Measurements from ENCODE around the gene LRRC14B. TPM values are rescaled to one million over a fixed set of nuclear protein-coding genes. Genes with fewer than 3 reads are reported as not detected.

The LRRC14B gene
- under 1 TPM in 2 of 4 donors, not detected in 2; 0.08 to 0.11 TPM for polyA plus RNA-seq (ENCODE audit: insufficient read length in 4 of 4)

DNA sequence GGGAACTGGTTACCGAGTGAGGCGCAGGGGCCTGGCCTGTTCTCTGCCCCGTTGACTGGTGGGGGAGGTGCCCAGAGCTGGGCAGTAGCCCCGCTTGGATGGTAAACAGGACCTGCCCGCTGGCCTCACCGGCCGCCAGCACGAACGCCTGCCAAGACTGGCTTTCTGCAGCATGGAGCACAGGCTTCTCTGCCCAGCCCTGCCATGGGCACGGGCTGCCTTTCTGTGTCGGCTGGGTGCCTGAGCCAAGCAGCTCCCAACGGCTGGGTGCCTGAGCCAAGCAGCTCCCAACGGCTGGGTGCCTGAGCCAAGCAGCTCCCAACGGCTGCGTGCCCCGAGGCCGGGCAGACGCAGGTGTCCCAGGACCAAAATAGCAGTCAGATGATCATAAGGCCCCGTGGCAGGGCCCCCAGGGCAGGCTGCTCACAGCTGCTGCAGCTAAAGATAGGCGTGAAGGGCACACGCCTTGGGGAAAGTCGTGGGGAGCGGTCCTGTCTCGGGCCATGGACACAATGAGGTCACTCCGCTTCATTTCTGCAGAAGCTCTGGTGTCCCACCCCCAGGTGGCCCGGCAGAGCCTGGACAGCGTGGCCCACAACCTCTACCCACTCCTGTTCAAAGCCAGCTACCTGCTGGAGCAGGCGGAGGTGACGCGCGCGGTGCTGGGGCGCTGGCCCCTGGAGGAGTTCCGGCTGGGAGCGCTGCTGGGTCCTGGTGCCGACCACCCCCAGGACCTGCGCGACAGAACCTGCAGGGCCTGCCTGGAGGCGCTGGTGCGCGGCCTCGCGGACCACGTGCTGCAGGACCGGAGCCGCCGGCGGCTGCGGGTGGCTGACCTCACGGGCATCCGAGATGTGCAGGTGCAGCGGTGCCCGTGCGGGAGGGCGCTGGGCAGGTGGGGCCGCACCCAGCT is at the start of gene LRRC14B:
TSS of gene LRRC14B (plus strand) at position 460 of the 913 bp plus-strand sequence. CDS start at position 504, 44 bp downstream.
- DNase-seq (ENCODE audit: low read depth in 4 of 4, low spot score in 2 of 4): no peak

DNA sequence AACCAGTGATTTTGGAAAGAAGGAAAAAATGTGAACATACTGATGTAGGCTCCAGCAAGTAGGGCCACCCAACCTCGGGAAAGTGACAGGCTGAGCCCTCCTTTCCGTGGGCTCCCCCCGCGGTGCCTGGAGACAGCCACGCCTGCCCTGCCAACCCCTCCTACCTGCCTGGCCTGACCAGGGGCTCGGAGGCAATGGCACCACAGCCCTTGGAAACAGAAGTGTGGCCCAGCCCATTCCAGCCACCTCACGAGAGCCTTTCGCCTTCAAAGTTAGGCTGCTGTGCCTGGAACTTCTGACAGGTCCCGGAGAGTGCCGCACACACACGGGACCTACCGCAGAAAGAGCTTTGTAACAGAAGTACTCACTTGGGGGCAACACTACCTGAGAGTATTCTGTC is 49.5 kb upstream of the LRRC14B start:
- DNase-seq (ENCODE audit: low read depth in 4 of 4, low spot score in 2 of 4): no peak

DNA sequence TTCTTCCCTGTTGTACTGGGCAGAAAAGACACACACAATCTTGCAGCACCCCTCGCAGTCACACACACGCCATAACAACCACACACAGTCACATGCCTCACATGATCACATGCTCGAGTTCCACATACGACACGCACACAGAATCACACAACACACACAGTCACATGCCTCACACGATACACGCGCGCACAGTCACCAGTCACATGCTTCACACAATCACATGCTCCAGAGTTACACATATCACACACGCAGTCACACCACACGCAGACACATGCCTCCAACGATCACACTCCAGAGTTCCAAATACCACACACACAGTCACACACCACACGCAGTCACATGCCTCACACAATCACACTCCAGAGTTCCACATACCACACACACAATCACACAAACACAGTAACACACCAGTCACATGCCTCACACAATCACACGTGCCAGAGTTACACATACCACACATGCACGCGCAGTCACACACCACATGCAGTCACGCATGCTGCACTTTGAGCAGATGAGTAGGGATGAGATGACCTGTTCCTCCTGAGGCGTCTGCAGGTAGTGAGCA is 49.0 kb upstream of the LRRC14B start:
- no peak for DNase-seq (ENCODE audit: low read depth in 4 of 4, low spot score in 2 of 4)

DNA sequence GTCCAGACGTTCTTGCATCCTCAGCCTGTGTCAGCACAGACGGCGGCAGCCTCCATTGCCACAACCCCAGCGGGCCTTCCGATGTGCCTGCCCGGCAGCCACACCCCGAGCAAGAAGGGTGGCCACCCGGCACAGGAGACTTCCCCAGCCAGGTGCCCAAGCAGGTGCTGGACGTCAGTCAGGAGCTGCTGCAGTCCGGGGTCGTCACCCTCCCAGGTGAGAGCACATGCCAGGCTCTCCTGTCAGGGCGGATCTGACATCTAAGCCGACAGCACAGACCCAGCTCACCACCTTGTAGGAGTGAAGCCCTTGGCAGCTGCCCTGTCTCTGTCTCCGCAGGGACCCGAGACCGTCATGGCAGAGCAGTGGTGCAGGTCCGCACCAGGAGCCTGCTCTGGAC is 48.3 kb upstream of the LRRC14B start:
- no peak for DNase-seq (ENCODE audit: low read depth in 4 of 4, low spot score in 2 of 4)

DNA sequence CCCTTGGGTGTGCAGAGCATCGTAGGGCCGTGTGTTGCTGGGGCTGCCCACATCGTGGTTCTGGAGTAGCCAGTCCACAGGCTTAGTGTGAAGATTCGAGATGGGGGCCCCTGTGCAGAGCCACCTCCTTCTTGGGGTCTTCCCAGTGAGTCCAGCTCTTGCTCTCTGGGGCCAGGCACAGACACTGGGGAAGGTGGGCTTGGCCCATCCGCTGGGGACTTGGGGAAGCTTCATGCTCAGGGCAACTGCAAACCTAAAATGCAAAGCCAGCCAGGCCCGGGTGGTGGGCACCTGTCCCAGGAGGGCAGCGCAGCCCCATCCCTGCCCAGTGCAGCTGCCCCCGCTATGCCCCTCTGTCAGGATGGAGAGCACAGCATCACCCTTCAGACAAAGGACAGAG is 46.4 kb upstream of the LRRC14B start:
- DNase-seq (ENCODE audit: low read depth in 4 of 4, low spot score in 2 of 4): no peak

DNA sequence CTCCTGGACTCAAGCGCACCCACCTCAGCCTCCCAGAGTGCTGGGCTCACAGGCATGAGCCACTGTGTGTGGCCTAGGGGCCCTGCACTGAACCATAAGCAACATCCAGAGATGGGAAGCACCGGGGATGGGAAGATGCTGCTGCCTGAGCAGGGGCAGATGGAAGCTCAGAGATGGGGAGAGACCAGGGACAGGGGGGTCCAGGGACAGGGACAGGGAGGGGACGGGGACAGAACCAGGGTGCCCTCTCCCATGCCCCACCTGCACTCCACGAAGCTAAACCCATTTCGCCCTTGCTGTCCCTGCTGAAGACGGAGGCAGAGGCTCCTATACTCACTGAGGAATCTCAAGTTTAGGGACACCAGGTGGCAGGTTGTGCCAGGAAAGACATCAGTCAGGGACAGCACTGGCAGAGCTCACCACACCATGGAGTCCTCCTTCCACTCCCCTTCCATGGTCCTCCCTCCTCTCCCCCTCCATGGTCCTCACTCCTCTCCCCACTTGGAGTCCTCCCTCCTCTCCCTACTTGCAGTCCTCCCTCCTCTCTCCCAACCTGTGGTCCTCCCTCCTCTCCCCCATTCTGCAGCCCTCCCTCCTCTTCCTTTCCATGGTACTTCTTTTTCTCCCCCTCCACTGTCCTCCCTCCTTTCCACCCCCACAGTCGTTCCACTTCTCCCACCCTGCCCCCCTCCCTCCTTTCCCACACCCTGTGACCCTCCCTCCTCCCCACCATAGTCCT is 45.5 kb upstream of the LRRC14B start:
- DNase-seq (ENCODE audit: low read depth in 4 of 4, low spot score in 2 of 4): no peak

DNA sequence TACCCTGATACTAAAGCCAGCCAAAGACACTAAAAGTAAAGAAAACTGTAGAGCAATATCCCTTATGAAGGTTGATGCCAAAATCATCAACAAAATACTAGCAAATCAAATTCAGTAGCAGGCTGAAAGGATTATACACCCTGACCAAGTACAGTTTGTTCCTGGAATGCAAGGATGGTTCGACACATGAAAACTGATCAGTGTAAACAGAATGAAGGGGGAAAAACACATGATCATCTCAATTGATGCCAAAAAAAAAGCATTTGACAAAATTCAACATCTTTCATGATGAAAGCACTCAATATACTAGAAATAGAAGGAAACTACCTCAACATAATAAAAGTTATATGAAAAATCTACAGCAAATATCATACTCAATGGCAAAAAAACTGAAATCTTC is 43.5 kb upstream of the LRRC14B start:
- no peak for DNase-seq (ENCODE audit: low read depth in 4 of 4, low spot score in 2 of 4)

DNA sequence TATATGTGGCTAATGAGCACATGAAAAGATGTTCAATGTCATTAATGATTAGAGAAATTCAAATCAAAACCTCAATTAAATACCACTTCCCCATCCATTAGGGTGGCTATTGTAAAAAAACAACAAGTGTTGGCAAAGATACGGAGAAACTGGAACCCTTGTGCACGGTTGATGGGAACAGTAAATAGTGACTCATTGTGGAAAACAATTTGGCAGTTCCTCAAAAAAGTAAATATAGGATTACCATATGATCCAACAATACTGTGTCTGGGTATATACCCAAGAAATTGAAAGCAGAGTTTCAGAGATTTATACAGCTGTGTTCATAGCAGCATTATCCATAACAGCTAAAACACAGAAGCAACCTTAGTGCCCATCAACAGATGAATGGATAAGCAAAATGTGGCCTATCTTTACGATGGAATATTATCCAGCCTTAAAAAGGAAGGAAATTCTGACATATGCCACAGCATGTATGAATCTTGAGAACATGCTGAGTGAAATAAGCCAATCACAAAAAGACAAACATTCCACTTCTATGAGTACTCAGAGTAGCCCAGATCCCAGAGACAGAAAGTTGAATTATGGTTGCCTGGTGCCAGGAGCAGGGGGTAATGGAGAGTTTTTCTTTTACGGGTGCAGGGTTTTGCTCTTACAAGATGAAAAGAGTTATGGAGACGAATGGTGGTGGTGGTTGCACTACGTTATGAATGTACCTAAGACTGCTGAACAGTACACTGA is 41.4 kb upstream of the LRRC14B start:
- DNase-seq (ENCODE audit: low read depth in 4 of 4, low spot score in 2 of 4): no peak

DNA sequence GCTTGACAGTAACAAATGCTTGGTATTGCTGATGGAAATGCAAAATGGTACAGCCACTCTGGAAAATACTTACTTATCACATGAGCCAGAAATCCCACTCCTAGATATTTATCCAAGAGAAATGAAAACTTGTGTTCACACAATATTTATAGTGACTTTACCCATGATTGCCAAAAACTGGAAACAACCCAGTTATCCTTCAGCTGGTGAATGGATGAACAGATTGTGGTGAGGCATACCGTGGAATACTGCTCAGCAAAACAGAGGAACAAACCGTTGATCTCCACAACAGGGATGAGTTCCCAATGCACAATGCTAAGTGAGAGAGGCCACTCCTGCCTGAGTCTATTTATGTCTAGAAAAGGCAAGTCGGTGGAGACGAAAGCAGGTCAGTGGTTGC is 40.5 kb upstream of the LRRC14B start:
- DNase-seq (ENCODE audit: low read depth in 4 of 4, low spot score in 2 of 4): no peak

DNA sequence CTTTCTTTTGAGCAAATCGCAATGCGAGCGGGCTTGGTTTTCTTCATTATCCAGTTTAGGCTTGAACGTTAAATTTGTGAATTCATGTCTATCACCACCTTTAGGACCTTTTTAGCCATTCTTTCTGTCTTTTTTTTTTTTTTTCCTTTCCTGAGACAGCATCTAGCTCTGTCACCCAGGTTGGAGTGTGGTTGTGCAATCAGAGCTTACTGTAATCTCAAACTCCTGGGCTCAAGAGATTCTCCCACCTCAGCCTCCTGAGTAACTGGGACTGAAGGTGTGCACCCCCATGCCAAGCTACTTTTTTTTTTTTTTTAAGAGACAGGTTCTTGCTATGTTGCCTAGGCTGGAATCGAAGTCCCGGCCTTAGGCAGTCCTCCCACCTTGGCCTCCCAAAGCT is 39.2 kb upstream of the LRRC14B start:
- no peak for DNase-seq (ENCODE audit: low read depth in 4 of 4, low spot score in 2 of 4)

DNA sequence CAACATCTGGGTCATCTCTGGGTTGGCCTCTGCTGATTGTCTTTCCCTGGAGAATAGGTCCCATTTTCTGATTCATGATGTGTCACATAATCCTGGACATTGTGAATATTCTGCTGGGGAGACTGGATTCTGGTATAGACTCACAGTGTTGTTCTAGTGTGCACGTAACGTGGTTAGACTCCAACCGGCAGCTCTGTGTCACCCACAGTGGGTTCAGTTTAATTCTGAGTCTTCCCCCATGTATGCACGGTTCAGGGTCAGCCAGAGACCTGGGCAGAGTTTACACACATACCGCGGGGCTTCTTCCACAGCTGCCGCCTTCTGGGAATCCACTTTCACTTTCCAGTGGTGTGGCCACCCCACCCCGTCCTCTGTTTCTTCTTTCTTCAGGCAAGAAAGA is 38.0 kb upstream of the LRRC14B start:
- DNase-seq (ENCODE audit: low read depth in 4 of 4, low spot score in 2 of 4): no peak

DNA sequence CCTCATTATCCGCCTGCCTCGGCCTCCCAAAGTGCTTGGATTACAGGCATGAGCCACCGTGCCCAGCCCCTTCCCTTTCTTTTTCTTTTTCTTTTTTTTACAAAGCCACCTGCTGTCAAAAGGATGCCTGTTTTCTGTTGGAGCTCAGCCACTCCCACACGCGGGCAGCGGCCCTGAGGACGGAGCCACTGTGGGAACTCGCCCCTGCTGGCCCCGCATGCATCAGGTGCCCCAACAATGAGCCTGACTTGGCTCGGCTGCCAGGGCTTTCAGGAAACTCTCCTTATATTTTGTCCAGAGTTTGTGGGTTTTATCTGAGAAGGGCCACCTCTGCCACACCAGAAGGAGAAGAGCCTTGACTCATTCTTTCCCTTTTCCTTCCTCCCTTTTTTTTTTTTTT is 37.1 kb upstream of the LRRC14B start:
- no peak for DNase-seq (ENCODE audit: low read depth in 4 of 4, low spot score in 2 of 4)

DNA sequence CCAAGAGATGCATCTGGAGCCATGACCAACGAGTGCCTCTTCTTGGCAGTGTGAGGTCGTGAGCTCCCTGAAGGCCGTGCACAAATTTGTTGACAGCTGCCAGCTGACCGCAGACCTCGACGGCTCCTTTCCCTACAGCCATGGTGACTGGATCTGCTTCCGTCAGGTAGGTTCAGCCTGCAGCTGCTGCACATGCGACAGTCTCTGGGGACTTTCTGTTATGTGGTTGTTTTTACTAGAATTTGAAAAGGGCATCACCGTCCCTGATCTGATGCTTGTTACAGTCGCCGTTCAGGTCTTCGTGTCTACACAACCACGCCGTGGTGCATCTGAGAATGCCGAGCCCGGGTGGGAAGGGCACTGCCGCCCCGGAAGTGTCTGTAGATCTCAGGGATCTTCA is 36.5 kb upstream of the LRRC14B start:
- DNase-seq (ENCODE audit: low read depth in 4 of 4, low spot score in 2 of 4): no peak

DNA sequence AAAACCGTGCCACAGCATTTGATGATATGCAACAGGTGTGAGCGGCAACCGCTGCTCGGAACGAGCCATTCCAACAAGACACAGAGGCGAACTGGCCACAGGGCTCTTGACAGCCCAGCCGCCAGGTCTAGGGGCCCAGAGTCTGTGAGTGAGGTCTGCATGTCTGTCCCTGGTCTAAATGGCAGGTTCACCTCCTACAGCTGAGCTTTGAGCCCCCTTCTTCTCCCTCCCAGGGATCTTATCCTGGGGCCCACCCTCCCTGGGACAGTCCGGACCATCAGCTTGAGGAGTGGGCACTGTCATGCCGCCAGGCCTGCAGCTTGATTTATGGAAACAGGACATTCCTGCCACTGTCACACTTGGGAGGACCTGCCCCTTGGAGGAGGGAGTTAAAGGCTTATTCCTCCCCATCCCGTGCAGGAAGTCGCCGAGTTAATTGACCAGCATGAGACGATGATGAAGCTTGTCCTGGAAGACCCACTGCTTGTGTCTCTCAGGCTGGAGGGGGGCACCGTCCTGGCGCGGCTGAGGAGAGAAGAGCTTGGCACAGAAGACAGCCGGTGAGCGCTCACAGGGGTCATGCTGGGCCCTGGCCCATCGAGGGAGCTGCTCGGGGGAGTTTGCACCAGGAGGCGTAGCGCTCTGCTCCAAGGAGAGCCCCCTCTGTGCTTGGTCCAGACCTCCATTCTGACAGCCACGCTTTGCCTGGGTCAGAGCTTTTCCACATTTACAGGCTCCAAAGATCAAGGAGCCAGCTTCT is 35.5 kb upstream of the LRRC14B start:
- peak in 1 of 4 donors; percentile 32 for DNase-seq (ENCODE audit: low read depth in 4 of 4, low spot score in 2 of 4)

DNA sequence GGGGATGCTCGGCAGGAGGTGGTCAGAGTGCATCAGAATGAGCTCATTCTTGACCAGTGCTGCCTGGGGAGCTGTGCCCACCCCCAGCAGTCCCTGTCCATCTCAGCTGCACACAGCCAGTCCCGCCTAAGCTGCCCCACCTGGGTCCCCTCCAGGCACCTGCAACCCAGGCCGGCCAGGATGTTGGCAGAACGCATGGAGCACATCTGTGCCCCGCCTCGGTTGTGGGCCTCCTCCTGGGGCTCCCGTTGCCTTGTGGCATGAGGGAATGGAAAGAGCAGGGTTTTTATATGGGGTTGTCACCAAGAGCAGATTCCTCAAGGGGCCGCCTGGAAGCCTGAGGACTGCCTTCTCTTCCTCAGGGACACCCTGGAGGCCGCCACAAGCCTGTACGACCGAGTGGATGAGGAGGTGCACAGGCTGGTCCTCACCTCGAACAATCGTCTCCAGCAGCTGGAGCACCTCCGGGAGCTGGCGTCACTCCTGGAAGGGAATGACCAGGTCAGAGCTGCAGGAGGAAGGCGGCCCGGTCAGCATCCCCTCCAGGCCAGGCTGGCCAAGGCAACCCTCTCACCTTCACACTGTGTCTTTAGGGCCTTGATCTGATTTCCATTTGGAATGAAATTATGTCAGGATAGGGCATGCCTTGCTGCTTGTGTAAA is 34.8 kb upstream of the LRRC14B start:
- DNase-seq (ENCODE audit: low read depth in 4 of 4, low spot score in 2 of 4): no peak

DNA sequence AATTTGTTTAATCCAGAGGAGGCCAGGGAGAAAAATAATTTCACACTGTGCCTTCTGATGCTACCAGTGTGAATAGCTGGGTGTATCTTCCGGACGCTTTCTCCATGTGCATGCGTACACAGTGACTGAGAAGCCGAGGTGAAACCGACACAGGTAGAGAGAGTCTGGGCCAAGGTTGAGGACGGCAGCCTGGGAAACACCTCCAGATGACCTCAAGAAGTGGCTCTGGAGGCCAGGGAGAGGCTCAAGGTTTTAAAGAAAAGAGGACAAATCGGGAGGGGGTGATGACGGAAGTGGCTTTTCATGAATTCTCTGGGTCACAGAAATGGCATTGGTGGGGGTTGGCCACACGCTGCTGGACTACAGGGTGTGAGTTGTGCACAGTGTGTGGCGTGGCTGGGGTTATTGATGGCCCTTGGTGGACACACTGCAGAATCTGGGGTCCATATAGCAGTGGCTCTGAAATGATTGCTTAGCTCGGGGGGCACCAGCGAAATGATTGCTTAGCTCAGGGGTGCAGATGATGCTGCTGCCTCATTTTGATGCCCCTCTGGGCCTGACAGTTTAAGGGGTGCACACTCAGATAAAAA is 34.1 kb upstream of the LRRC14B start:
- no peak for DNase-seq (ENCODE audit: low read depth in 4 of 4, low spot score in 2 of 4)

DNA sequence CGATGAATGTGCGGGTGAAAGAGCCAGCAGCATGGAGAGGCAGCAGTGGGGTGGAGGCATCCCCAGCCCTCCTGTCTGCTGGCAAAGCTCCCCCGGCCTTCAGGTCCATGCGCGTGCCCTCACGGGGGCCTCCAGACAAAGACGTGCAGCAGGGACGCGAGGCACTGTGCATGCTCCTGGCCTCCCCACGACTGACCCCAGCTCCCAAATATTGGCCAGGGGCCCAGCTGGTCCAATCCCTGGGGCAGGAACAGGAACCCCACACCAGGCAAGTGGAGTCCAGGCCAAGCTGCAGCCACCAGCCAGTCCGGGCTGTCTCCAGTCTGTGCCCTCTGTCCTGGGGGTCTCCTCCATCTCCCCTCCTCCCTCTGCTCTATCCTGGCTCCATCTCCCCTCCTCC is 33.5 kb upstream of the LRRC14B start:
- DNase-seq (ENCODE audit: low read depth in 4 of 4, low spot score in 2 of 4): no peak

DNA sequence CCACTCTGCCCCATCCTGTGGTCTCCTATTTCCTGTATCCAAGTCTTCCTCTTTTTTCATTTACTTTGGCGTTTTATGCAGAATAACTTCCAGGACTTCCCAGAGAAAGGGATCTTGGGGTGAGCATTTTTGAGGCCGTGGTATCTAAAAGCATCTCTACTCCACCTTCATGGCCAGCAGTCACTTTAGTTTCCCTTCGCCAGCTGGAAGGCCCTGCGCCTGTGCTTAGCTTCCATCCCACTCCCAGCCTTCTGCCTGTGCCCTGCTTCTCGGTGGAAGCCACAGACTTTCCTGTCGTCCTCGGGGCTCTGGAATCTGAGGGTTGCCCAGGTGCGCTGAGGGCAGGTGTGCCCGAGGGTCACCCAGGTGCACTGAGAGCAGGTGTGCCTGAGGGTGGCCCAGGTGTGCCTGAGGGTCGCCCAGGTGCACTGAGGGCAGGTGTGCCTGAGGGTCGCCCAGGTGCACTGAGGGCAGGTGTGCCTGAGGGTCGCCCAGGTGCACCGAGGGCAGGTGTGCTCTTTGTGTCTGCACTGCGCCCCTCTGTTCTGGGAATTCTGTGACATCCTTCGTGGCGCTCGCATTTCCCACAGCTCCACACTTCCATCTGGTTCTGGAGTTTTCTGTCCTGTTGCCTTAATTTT is 32.4 kb upstream of the LRRC14B start:
- DNase-seq (ENCODE audit: low read depth in 4 of 4, low spot score in 2 of 4): no peak
